Right lobe of liver (tissue), 6 donors: Measurements from ENCODE around the gene AAR2. TPM values are rescaled to one million over a fixed set of nuclear protein-coding genes. Genes with fewer than 3 reads are reported as not detected.

Experiments used
- ATAC-seq, 4 donors: fragments of 200-7000 bp; cut with Tn5 transposase; one replicate each; pipeline ENCODE4 v1.9.1; 2020; ENCODE audit warnings: mild to moderate bottlenecking in 4 of 4, moderate library complexity in 4 of 4
- DNase-seq, 3 donors: peaks; one replicate each; pipeline ENCODE4 v3.0.0-alpha.2; 2020
- H3K27ac ChIP-seq, 3 donors: fragments of 200-600 bp; one replicate each; pipeline ENCODE4 v1.8.0; 2022
- H3K27me3 ChIP-seq, 2 donors: fragments of 200-600 bp; one replicate each; pipeline ENCODE4 v1.8.0; 2022
- H3K36me3 ChIP-seq, 4 donors: fragments of 200-600 bp; sonication (generic) in 1 of 4; one replicate each; pipeline versions ENCODE4 v1.5.1 to v1.8.0; 2017 to 2022; ENCODE audit warnings: control low read depth in 1 of 4
- H3K4me1 ChIP-seq, 4 donors: fragments of 200-600 bp; sonication (generic) in 1 of 4; one replicate each; pipeline versions ENCODE4 v1.5.1 to v1.8.0; 2017 to 2022; ENCODE audit warnings: control low read depth in 1 of 4
- H3K4me3 ChIP-seq, 3 donors: fragments of 200-600 bp; one replicate each; pipeline ENCODE4 v1.8.0; 2022
- H3K9me3 ChIP-seq, 4 donors: fragments of 200-600 bp; sonication (generic) in 1 of 4; one replicate each; pipeline versions ENCODE4 v1.5.1 to v1.8.0; 2017 to 2022; ENCODE audit warnings: control low read depth in 1 of 4
- CTCF ChIP-seq, 4 donors: fragments of 200-600 bp in 3 of 4; fragments of 450-650 bp in 1 of 4; IDR thresholded peaks; one replicate each; pipeline versions ENCODE4 v1.5.1 to v1.8.0; 2016 to 2022; ENCODE audit warnings: antibody characterized with exemption in 4 of 4, mild to moderate bottlenecking in 2 of 4
- POLR2A ChIP-seq: fragments of 450-650 bp; IDR thresholded peaks from one replicate; pipeline ENCODE4 v1.6.1; 2017; ENCODE audit warnings: antibody characterized with exemption, mild to moderate bottlenecking
- WGBS: methylation state at CpG from one replicate; pipeline ENCODE4 v1.1.6; 2018; ENCODE audit warnings: low coverage, low lambda C conversion rate; ENCODE audit not compliant: insufficient coverage; ENCODE audit errors: missing lambda C conversion rate; 5-methylcytosine and 5-hydroxymethylcytosine counted together
- intact Hi-C, 2 donors: fragments of 100-400 bp; cut with DNase I; formaldehyde crosslinking; loops; one replicate each; pipeline versions ENCODE4 v1.11.2 to v1.14.1; 2022
- total RNA-seq, 6 experiments: library from RNA; depleted of rRNA in 2 of 6; stranded (reverse); fragments of >200 nt in 2 of 6; fragmentation: NEBNext Ultra II Directional in 3 of 6; extraction: Animal tissue kit (Norgen Biotek cat#: 25700) in 3 of 6; gene quantifications; one replicate each; pipeline versions ENCODE4 v1.1.0 to v1.2.4, GENCODE V29; 2016 to 2023
- donor health status: DM: no; HTN: yes; CAD: no.
- donor health status: DM: no; HTN: no; CAD: no.
- donor health status: DM: no; HTN: no; CAD: no.
- donor health status: DM: no; HTN: yes; CAD: no.
- donor health status: DM: no; HTN: yes; CAD: no.

Gene AAR2
- total RNA-seq, 6 experiments from 2014 or later: 11.8 to 16.7 (median 13.5) TPM

GRCh38 chr20:36275011-36275410, 38.7 kb downstream of the AAR2 start:
- no peaks in the 10 kb centered on the region for H3K27me3 ChIP-seq
- 20% methylated on average over 1 of the region's 5 CpGs for WGBS
- no peak overlapping the region for H3K27ac ChIP-seq
- no peaks in the 10 kb centered on the region for H3K4me1 ChIP-seq
- no peaks in the 10 kb centered on the region for H3K36me3 ChIP-seq
- no peaks in the 10 kb centered on the region for H3K9me3 ChIP-seq
- ATAC-seq (no peak), DNase-seq (no peak)
- H3K4me3 ChIP-seq: no peak overlapping the region
- intact Hi-C loops: no loop called here
- no peak for TF ChIP-seq CTCF (IDR thresholded peaks at IDR 0.05)
- no peak for TF ChIP-seq POLR2A

GRCh38 chr20:36275441-36276189, 39.3 kb downstream of the AAR2 start:
- H3K27me3 ChIP-seq: no peaks in the 10 kb centered on the region
- H3K36me3 ChIP-seq: no peaks in the 10 kb centered on the region
- H3K9me3 ChIP-seq: no peaks in the 10 kb centered on the region
- TF ChIP-seq CTCF (IDR thresholded peaks at IDR 0.05): no peak
- no peak for TF ChIP-seq POLR2A
- ATAC-seq (peak in 1 of 4 donors; percentile 18), DNase-seq (no peak)
- H3K4me1 ChIP-seq: no peaks in the 10 kb centered on the region
- intact Hi-C loops: no loop called here
- no peak overlapping the region for H3K4me3 ChIP-seq
- 0% methylated on average over 1 of the region's 12 CpGs for WGBS
- no peak overlapping the region for H3K27ac ChIP-seq

GRCh38 chr20:36277546-36277945, 41.3 kb downstream of the AAR2 start:
- ATAC-seq: no peak
- Histone ChIP-seq H3K9me3 (no peaks in the 10 kb centered on the region), H3K4me3 (no peak overlapping the region), H3K36me3 (no peaks in the 10 kb centered on the region), H3K27me3 (no peaks in the 10 kb centered on the region), H3K4me1 (no peaks in the 10 kb centered on the region), H3K27ac (no peak overlapping the region)
- no peak for DNase-seq
- intact Hi-C loops: no loop called here
- no peak for TF ChIP-seq CTCF (IDR thresholded peaks at IDR 0.05)
- TF ChIP-seq POLR2A: no peak
- 17% methylated on average over 6 of the region's 9 CpGs for WGBS

- no peak for DNase-seq
- no peak for TF ChIP-seq CTCF (IDR thresholded peaks at IDR 0.05)
- TF ChIP-seq POLR2A: no peak
- no peak overlapping the region for H3K4me3 ChIP-seq
- WGBS: 66% methylated on average over 4 of the region's 5 CpGs
- H3K27me3 ChIP-seq: no peaks in the 10 kb centered on the region
- no peaks in the 10 kb centered on the region for H3K9me3 ChIP-seq
- no peak for ATAC-seq
- intact Hi-C loops: no loop called here
- H3K4me1 ChIP-seq: no peaks in the 10 kb centered on the region
- no peaks in the 10 kb centered on the region for H3K36me3 ChIP-seq
- no peak overlapping the region for H3K27ac ChIP-seq
Observed at GRCh38 chr20:36279362-36279761, 43.1 kb downstream of the AAR2 start.
